ENCODE data around the gene MYO5C.

MYO5C gene

GRCh38 chr15:52153900-52154895 lies 141.4 kb downstream of the MYO5C start:
- no peak for DNase-seq (ENCODE audit: low read depth)
- TF ChIP-seq CTCF (IDR thresholded peaks at IDR 0.05; ENCODE audit: insufficient read depth, low read depth, low read length, missing control alignments) = no peak
- no peak overlapping the region for H3K4me3 ChIP-seq (ENCODE audit: low read length)

GRCh38 chr15:52151353-52151752 lies 144.3 kb downstream of the MYO5C start:
- DNase-seq (ENCODE audit: low read depth) = no peak
- TF ChIP-seq CTCF (IDR thresholded peaks at IDR 0.05; ENCODE audit: insufficient read depth, low read depth, low read length, missing control alignments) = no peak
- no peak overlapping the region for H3K4me3 ChIP-seq (ENCODE audit: low read length)

GRCh38 chr15:52150871-52151270 lies 144.7 kb downstream of the MYO5C start:
- no peak for DNase-seq (ENCODE audit: low read depth)
- no peak for TF ChIP-seq CTCF (IDR thresholded peaks at IDR 0.05; ENCODE audit: insufficient read depth, low read depth, low read length, missing control alignments)
- no peak overlapping the region for H3K4me3 ChIP-seq (ENCODE audit: low read length)

DNA sequence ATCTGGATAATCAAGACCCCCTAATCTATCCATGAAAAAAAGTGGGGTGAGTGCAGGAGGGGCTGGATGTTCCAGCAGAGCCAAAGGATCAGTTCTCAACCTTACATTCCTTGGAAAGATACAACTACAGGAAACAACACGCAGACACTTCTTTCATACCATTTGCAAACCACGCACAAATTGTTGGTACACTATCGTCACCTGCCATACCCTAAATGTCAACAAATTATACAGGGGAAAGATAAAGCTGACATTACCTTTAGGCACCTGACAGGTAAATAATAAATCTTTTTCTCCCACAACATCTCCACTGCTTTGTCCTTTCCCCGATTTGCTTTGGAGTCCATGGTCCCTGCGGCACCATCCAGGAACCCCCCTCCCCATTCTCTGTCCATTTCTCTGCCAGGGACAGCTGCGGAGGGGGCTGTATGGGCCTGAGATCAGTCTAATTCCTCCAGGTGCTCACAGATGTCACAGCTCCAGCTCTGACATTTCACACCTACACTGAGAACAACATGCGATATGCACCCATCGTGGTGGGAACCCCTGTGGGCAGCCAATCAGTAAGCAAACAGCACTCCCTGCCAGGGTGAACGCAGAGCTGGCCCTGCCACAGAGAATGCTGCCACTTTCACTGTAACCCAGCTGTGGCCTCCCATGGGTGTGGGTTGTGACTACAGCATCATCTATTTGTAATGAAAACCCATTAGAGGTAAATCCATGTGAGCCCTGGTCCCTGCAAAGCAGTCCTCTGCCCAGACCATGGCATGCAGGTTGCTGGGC lies 145.4 kb downstream of the MYO5C start:
- no peak overlapping the region for H3K4me3 ChIP-seq (ENCODE audit: low read length)
- no peak for DNase-seq (ENCODE audit: low read depth)
- TF ChIP-seq CTCF (IDR thresholded peaks at IDR 0.05; ENCODE audit: insufficient read depth, low read depth, low read length, missing control alignments) = no peak

DNA sequence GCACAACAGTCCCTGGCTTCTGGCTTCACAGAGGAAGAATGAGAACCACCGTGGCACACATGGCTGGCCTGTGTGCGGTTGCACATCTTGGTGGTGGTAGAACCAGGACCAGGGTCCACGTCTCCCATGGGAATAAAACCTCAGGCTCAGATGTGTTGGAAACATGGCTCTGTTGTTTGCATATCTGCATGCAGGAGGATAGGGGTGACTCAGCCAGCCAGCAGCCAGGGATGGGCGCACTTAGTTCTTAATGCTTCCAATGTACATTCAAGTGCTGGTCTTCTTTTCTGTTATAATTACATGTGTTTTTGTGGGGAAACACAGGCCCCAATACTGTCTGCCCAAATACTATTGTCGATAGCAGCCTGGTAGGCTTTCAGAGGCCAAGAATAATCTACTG lies 147.2 kb downstream of the MYO5C start:
- no peak overlapping the region for H3K4me3 ChIP-seq (ENCODE audit: low read length)
- no peak for DNase-seq (ENCODE audit: low read depth)
- no peak for TF ChIP-seq CTCF (IDR thresholded peaks at IDR 0.05; ENCODE audit: insufficient read depth, low read depth, low read length, missing control alignments)

DNA sequence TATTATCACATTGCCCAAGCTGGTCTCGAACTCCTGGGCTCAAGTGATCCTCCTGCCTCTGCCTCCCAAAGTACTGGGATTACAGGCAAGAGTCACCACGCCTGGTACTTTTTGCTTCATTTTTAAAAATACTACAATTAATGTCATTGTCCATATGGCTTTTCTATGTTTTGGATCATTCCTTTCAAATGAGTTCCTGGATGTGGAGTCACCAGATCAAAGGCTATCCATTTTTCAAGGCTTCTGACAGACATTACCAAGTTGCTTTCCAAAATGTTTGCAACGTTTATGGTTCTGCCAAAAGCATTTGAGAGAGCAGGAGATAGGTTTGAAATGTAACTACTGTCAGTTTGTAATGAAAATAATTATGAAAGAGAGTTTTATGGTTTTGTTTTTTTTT lies 148.8 kb downstream of the MYO5C start:
- DNase-seq (ENCODE audit: low read depth) = no peak
- TF ChIP-seq CTCF (IDR thresholded peaks at IDR 0.05; ENCODE audit: insufficient read depth, low read depth, low read length, missing control alignments) = no peak
- H3K4me3 ChIP-seq (ENCODE audit: low read length) = no peak overlapping the region

Data from epithelial cell of esophagus (primary cell).